ENCODE results near the gene HOXD3. TPM values are rescaled to one million over a fixed set of nuclear protein-coding genes. Genes with fewer than 3 reads are reported as not detected.

The HOXD3 gene
- total RNA-seq, 2 experiments from 2014 or later = not detected

- Histone ChIP-seq H3K4me3 (ENCODE audit: low read depth, low read length, poor library complexity, severe bottlenecking) (no peak overlapping the region), H2AFZ (ENCODE audit: low read length) (no peak overlapping the region), H3K79me2 (ENCODE audit: insufficient read depth, low read depth, low read length) (no peaks in the 10 kb centered on the region), H4K20me1 (ENCODE audit: insufficient read depth, low read length) (no peaks in the 10 kb centered on the region), H3K36me3 (ENCODE audit: insufficient read depth, low read length) (no peaks in the 10 kb centered on the region), H3K9me2 (ENCODE audit: insufficient read depth, low read length) (no peaks in the 10 kb centered on the region), H3K4me2 (ENCODE audit: low read length) (no peak overlapping the region), H3K4me1 (ENCODE audit: insufficient read depth, low read length, poor library complexity, severe bottlenecking) (no peaks in the 10 kb centered on the region), H3K9me3 (ENCODE audit: low read length) (no peaks in the 10 kb centered on the region), H3K27ac (ENCODE audit: low read depth, low read length, poor library complexity, severe bottlenecking) (no peak overlapping the region)
- no peak for TF ChIP-seq EZH2phosphoT487 (IDR thresholded peaks at IDR 0.05; ENCODE audit: borderline replicate concordance, low read depth, low read length)
- TF ChIP-seq CTCF (conservative IDR thresholded peaks at IDR 0.05; ENCODE audit: low read length) = no peak
- no peak for DNase-seq (ENCODE audit: low spot score)
- ChIA-PET CTCF (ENCODE audit: unreplicated experiment) (no interaction called here), POLR2A (interaction anchor here (1.1 kb wide), 1 partner anchor 11 kb away, joined by 3 read pairs; no protein-coding TSS in a partner anchor)
- BruUV-seq (replicated peaks) = no TSS peak
- intact Hi-C loops (cut with micrococcal nuclease; ENCODE audit: unreplicated experiment) = no loop called here
Observed at GRCh38 chr2:176181551-176181950, 24.4 kb downstream of the HOXD3 start.

DNA sequence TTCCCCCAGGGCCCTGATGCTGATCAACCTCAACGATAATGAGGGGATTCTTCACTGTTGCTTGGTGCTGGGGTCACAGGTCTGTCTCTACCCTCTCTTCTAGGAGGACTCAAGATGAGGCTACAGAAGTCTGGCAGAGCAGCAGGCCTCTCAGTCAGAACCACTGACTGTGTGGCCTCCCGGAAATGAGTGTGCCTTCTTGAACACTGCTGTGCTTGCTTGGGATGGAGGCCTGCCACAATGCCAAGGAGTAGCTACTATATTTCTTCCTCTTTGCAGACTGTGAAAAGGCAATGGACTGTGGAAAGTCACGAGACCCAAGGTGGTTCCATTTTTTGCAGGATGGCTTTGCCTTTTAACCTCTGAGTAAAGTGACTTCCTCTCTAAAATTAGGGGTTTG, 25.6 kb downstream of the HOXD3 start:
- DNase-seq (ENCODE audit: low spot score) = no peak
- Histone ChIP-seq H3K9me3 (ENCODE audit: low read length) (no peaks in the 10 kb centered on the region), H4K20me1 (ENCODE audit: insufficient read depth, low read length) (no peaks in the 10 kb centered on the region), H3K4me1 (ENCODE audit: insufficient read depth, low read length, poor library complexity, severe bottlenecking) (no peaks in the 10 kb centered on the region), H3K79me2 (ENCODE audit: insufficient read depth, low read depth, low read length) (no peaks in the 10 kb centered on the region), H3K4me3 (ENCODE audit: low read depth, low read length, poor library complexity, severe bottlenecking) (no peak overlapping the region), H3K27ac (ENCODE audit: low read depth, low read length, poor library complexity, severe bottlenecking) (no peak overlapping the region), H3K36me3 (ENCODE audit: insufficient read depth, low read length) (no peaks in the 10 kb centered on the region), H3K4me2 (ENCODE audit: low read length) (no peak overlapping the region), H3K9me2 (ENCODE audit: insufficient read depth, low read length) (no peaks in the 10 kb centered on the region), H2AFZ (ENCODE audit: low read length) (no peak overlapping the region)
- CTCF ChIA-PET (ENCODE audit: unreplicated experiment) = no interaction called here
- no TSS peak for BruUV-seq (replicated peaks)
- POLR2A ChIA-PET = interaction anchor here (0.6 to 0.8 kb wide), 3 partner anchors 11 to 1714 kb away, joined by 3 read pairs; no protein-coding TSS in a partner anchor
- intact Hi-C loops (cut with micrococcal nuclease; ENCODE audit: unreplicated experiment) = no loop called here
- TF ChIP-seq EZH2phosphoT487 (IDR thresholded peaks at IDR 0.05; ENCODE audit: borderline replicate concordance, low read depth, low read length) (no peak), CTCF (conservative IDR thresholded peaks at IDR 0.05; ENCODE audit: low read length) (no peak)

DNA sequence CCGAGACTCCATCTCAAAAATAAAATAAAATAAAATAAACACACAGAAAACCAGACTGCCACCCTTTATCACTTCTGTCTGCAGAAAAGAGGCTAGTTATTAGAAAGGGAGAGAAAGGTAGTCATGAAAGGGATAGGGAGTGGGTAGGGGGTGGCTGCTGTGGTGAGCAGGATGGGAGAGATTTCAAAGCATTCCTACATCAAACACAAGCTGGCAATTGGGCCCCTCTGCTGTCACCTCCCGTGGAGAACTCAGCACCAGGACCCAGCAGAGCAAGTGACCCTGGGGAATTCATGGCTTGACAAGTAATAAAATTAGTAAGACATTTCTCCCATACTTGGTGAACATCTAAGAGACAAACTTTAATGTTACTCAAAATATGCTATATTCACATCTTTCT, 27.6 kb downstream of the HOXD3 start:
- intact Hi-C loops (cut with micrococcal nuclease; ENCODE audit: unreplicated experiment) = no loop called here
- TF ChIP-seq CTCF (conservative IDR thresholded peaks at IDR 0.05; ENCODE audit: low read length) (no peak), EZH2phosphoT487 (IDR thresholded peaks at IDR 0.05; ENCODE audit: borderline replicate concordance, low read depth, low read length) (no peak)
- BruUV-seq (replicated peaks) = no TSS peak
- Histone ChIP-seq H4K20me1 (ENCODE audit: insufficient read depth, low read length) (no peaks in the 10 kb centered on the region), H3K4me3 (ENCODE audit: low read depth, low read length, poor library complexity, severe bottlenecking) (no peak overlapping the region), H3K4me2 (ENCODE audit: low read length) (no peak overlapping the region), H3K27ac (ENCODE audit: low read depth, low read length, poor library complexity, severe bottlenecking) (no peak overlapping the region), H3K9me2 (ENCODE audit: insufficient read depth, low read length) (no peaks in the 10 kb centered on the region), H3K9me3 (ENCODE audit: low read length) (no peaks in the 10 kb centered on the region), H3K4me1 (ENCODE audit: insufficient read depth, low read length, poor library complexity, severe bottlenecking) (no peaks in the 10 kb centered on the region), H3K79me2 (ENCODE audit: insufficient read depth, low read depth, low read length) (no peaks in the 10 kb centered on the region), H2AFZ (ENCODE audit: low read length) (no peak overlapping the region), H3K36me3 (ENCODE audit: insufficient read depth, low read length) (no peaks in the 10 kb centered on the region)
- CTCF ChIA-PET (ENCODE audit: unreplicated experiment) = no interaction called here
- POLR2A ChIA-PET = no interaction called here
- no peak for DNase-seq (ENCODE audit: low spot score)

All from OCI-LY7 (cell line).